ENCODE data around the gene COL6A1. TPM values are rescaled to one million over a fixed set of nuclear protein-coding genes. Genes with fewer than 3 reads are reported as not detected.

COL6A1 gene
- total RNA-seq, 2 experiments from 2014 or later, result 4.3 to 5.2 TPM

- peaks cover 31% of the 10 kb centered on the region for H3K27me3 Mint-ChIP-seq
- H3K27ac Mint-ChIP-seq, result no peak overlapping the region
- H3K4me3 Mint-ChIP-seq, result no peak overlapping the region
- H3K9me3 Mint-ChIP-seq, result no peaks in the 10 kb centered on the region
- H3K4me1 Mint-ChIP-seq, result peaks cover 14% of the 10 kb centered on the region
- DNase-seq, result no peak
- no peaks in the 10 kb centered on the region for H3K36me3 Mint-ChIP-seq
These were observed 41.3 kb downstream of the COL6A1 start for GRCh38 chr21:46022551-46023525.

GRCh38 chr21:46023555-46023954, 42.0 kb downstream of the COL6A1 start:
- no peak for DNase-seq
- no peaks in the 10 kb centered on the region for H3K9me3 Mint-ChIP-seq
- no peak overlapping the region for H3K4me3 Mint-ChIP-seq
- peaks cover 14% of the 10 kb centered on the region for H3K4me1 Mint-ChIP-seq
- H3K27ac Mint-ChIP-seq, result no peak overlapping the region
- H3K27me3 Mint-ChIP-seq, result peaks cover 23% of the 10 kb centered on the region
- no peaks in the 10 kb centered on the region for H3K36me3 Mint-ChIP-seq

GRCh38 chr21:46024141-46024540, 42.6 kb downstream of the COL6A1 start:
- no peak overlapping the region for H3K4me3 Mint-ChIP-seq
- no peak for DNase-seq
- H3K36me3 Mint-ChIP-seq, result peaks cover 1% of the 10 kb centered on the region
- no peak overlapping the region for H3K27ac Mint-ChIP-seq
- H3K27me3 Mint-ChIP-seq, result peaks cover 19% of the 10 kb centered on the region
- peaks cover 3% of the 10 kb centered on the region for H3K9me3 Mint-ChIP-seq
- peaks cover 14% of the 10 kb centered on the region for H3K4me1 Mint-ChIP-seq

- Mint-ChIP-seq H3K4me3 (no peak overlapping the region), H3K36me3 (peaks cover 5% of the 10 kb centered on the region), H3K27ac (no peak overlapping the region), H3K9me3 (peaks cover 13% of the 10 kb centered on the region), H3K27me3 (peaks cover 11% of the 10 kb centered on the region), H3K4me1 (peaks cover 14% of the 10 kb centered on the region)
- no peak for DNase-seq
These were observed 43.7 kb downstream of the COL6A1 start for GRCh38 chr21:46025113-46025770.

- Mint-ChIP-seq H3K27me3 (peaks cover 6% of the 10 kb centered on the region), H3K9me3 (peaks cover 16% of the 10 kb centered on the region), H3K36me3 (peaks cover 5% of the 10 kb centered on the region), H3K4me1 (peaks cover 14% of the 10 kb centered on the region), H3K27ac (no peak overlapping the region), H3K4me3 (no peak overlapping the region)
- DNase-seq, result no peak
These were observed 46.4 kb downstream of the COL6A1 start for GRCh38 chr21:46027851-46028493.

GRCh38 chr21:46028573-46029091, 47.1 kb downstream of the COL6A1 start:
- Mint-ChIP-seq H3K9me3 (peaks cover 16% of the 10 kb centered on the region), H3K27me3 (peaks cover 6% of the 10 kb centered on the region), H3K4me1 (peaks cover 14% of the 10 kb centered on the region), H3K27ac (no peak overlapping the region), H3K36me3 (peaks cover 5% of the 10 kb centered on the region), H3K4me3 (no peak overlapping the region)
- no peak for DNase-seq

- H3K9me3 Mint-ChIP-seq, result peaks cover 16% of the 10 kb centered on the region
- H3K4me1 Mint-ChIP-seq, result peaks cover 14% of the 10 kb centered on the region
These were observed 47.8 kb downstream of the COL6A1 start for GRCh38 chr21:46029186-46029924.

GRCh38 chr21:46031484-46031883, 49.9 kb downstream of the COL6A1 start:
- Mint-ChIP-seq H3K4me3 (no peak overlapping the region), H3K36me3 (peaks cover 5% of the 10 kb centered on the region), H3K9me3 (peaks cover 16% of the 10 kb centered on the region), H3K27me3 (no peaks in the 10 kb centered on the region), H3K4me1 (no peaks in the 10 kb centered on the region), H3K27ac (no peak overlapping the region)
- DNase-seq, result no peak

More at GRCh38 chr21:46029186-46029924, 47.8 kb downstream of the COL6A1 start:
- Mint-ChIP-seq H3K36me3 (peaks cover 5% of the 10 kb centered on the region), H3K27ac (no peak overlapping the region), H3K27me3 (peaks cover 6% of the 10 kb centered on the region), H3K4me3 (no peak overlapping the region)
- no peak for DNase-seq

GRCh38 chr21:46032100-46032499, 50.5 kb downstream of the COL6A1 start:
- Mint-ChIP-seq H3K27me3 (no peaks in the 10 kb centered on the region), H3K4me3 (no peak overlapping the region), H3K9me3 (peaks cover 16% of the 10 kb centered on the region), H3K27ac (no peak overlapping the region), H3K36me3 (peaks cover 5% of the 10 kb centered on the region), H3K4me1 (no peaks in the 10 kb centered on the region)
- no peak for DNase-seq

GRCh38 chr21:46033410-46034400, 52.1 kb downstream of the COL6A1 start:
- H3K36me3 Mint-ChIP-seq, result peaks cover 5% of the 10 kb centered on the region
- no peak overlapping the region for H3K27ac Mint-ChIP-seq
- DNase-seq, result no peak
- peaks cover 16% of the 10 kb centered on the region for H3K9me3 Mint-ChIP-seq
- no peaks in the 10 kb centered on the region for H3K4me1 Mint-ChIP-seq
- H3K4me3 Mint-ChIP-seq, result no peak overlapping the region
- no peaks in the 10 kb centered on the region for H3K27me3 Mint-ChIP-seq

- no peaks in the 10 kb centered on the region for H3K36me3 Mint-ChIP-seq
- peaks cover 5% of the 10 kb centered on the region for H3K4me1 Mint-ChIP-seq
- H3K27ac Mint-ChIP-seq, result no peak overlapping the region
- no peaks in the 10 kb centered on the region for H3K27me3 Mint-ChIP-seq
- no peaks in the 10 kb centered on the region for H3K9me3 Mint-ChIP-seq
- no peak for DNase-seq
- no peak overlapping the region for H3K4me3 Mint-ChIP-seq
These were observed 54.5 kb downstream of the COL6A1 start for GRCh38 chr21:46035809-46036695.

- no peak overlapping the region for H3K27ac Mint-ChIP-seq
- no peaks in the 10 kb centered on the region for H3K36me3 Mint-ChIP-seq
- peaks cover 5% of the 10 kb centered on the region for H3K4me1 Mint-ChIP-seq
- no peaks in the 10 kb centered on the region for H3K9me3 Mint-ChIP-seq
- no peak for DNase-seq
- no peak overlapping the region for H3K4me3 Mint-ChIP-seq
- peaks cover under 1% of the 10 kb centered on the region for H3K27me3 Mint-ChIP-seq
These were observed 55.2 kb downstream of the COL6A1 start for GRCh38 chr21:46036696-46037330.

Measured in activated naive CD8-positive, alpha-beta T cell treated with anti-CD3 and anti-CD28 coated beads for 36 hours (primary cell).